ENCODE data around the gene TLCD1.

GRCh38 chr17:28744972-28745785, 19.1 kb upstream of the TLCD1 start:
- no peak for TF ChIP-seq CTCF (IDR thresholded peaks at IDR 0.05 in 8 of 11, conservative IDR thresholded peaks at IDR 0.05 in 3 of 11)
- no peak for TF ChIP-seq POLR2A (IDR thresholded peaks at IDR 0.05)
- peak in 2 of 3 donors; percentile 50 to 67 for TF ChIP-seq POLR2AphosphoS5 (IDR thresholded peaks at IDR 0.05)

All from spleen (tissue), 7 donors.